HG02610 (cell line): ENCODE measurements around the gene BRME1.

Experiments
- ATAC-seq: cut with Tn5 transposase; IDR thresholded peaks from one replicate; pipeline ENCODE4 v1.9.1; 2021; ENCODE audit warnings: mild to moderate bottlenecking, moderate library complexity; ENCODE audit not compliant: unreplicated experiment

BRME1 gene

GRCh38 chr19:13834244-13835069 is 71.5 kb downstream of the BRME1 start:
- no peak for ATAC-seq

DNA sequence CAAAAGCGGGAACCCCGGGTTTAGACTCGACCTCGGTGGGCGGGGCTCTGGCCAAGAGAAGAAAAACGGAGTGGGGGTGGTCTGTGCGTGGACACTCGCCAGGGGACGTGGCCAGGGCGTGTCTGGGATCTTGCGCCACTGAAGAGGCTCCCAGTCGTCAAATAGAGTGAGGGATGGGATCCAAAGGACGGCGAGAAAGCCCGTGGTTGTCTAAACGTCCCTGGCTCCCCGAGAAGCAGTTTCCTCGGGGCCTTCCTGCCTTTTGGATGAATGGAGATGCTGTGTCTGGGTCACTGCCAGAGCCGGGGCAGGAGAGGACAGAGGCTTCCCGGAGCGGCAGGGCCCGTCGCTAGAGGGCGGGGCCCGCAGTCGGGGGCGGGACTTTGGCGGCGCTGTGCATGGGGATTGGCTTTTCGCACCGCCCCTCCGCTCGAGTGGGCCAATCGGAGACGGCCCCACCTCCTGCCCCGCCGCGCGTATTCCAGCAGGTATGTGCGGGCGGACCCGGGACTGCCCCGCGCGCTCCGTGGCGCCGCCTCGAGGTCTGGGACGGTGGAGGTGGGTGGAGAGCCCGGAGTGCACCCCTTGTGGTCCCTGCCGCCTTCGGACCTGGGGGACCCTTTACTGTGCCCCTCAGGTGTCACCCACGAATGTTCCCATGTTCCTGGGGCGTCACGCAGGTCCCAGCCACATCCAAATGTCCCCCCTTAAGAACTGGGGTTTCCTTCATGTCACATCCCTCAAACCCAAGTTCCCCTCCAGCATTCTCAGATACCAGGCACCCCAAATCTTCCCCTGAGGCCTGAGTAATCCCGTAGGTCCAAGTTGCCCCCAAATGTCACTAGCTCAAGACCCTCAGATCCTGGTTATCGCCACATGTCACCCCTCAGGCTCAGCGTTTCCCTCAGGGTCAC is 72.3 kb downstream of the BRME1 start:
- ATAC-seq, result peak; percentile 83
